Activated CD4-positive, alpha-beta memory T cell treated with anti-CD3 and anti-CD28 coated beads for 36 hours (primary cell): Measurements from ENCODE around the gene CCT2. TPM values are rescaled to one million over a fixed set of nuclear protein-coding genes. Genes with fewer than 3 reads are reported as not detected.
A peak's percentile ranks its signal among the peaks of the same experiment; 100 is the strongest.

Experiments
- CTCF ChIA-PET: fragments of 350-600 bp; sonication (Branson Sonifier 250); formaldehyde crosslinking; loops from one replicate; lab custom pipeline; 2021; ENCODE audit warnings: antibody characterized with exemption, inconsistent platforms; lab: Charles Lee
- POLR2A ChIA-PET: fragments of 350-600 bp; sonication (Branson Sonifier 250); formaldehyde crosslinking; loops from one replicate; lab custom pipeline; 2021; ENCODE audit warnings: antibody characterized with exemption; lab: Charles Lee
- DNase-seq: peaks from one replicate; pipeline ENCODE4 v3.0.0-alpha.2; 2020
- H3K27ac Mint-ChIP-seq: one replicate; pipeline ENCODE4 v1.8.0; 2021; ENCODE audit warnings: mixed read lengths
- H3K27me3 Mint-ChIP-seq: one replicate; pipeline ENCODE4 v1.8.0; 2021; ENCODE audit warnings: mixed read lengths
- H3K36me3 Mint-ChIP-seq: one replicate; pipeline ENCODE4 v1.8.0; 2021; ENCODE audit warnings: mixed read lengths
- H3K4me1 Mint-ChIP-seq: one replicate; pipeline ENCODE4 v1.8.0; 2021; ENCODE audit warnings: low read depth, mixed read lengths
- H3K4me3 Mint-ChIP-seq: one replicate; pipeline ENCODE4 v1.8.0; 2021; ENCODE audit warnings: mild to moderate bottlenecking, mixed read lengths
- H3K9me3 Mint-ChIP-seq: one replicate; pipeline ENCODE4 v1.8.0; 2021; ENCODE audit warnings: mixed read lengths
- intact Hi-C: fragments of 100-400 bp; cut with micrococcal nuclease; formaldehyde crosslinking; loops from one replicate; pipeline ENCODE4 v1.15.1; 2023
- total RNA-seq, 2 experiments: library from RNA; stranded (reverse); gene quantifications; one replicate each; pipeline ENCODE4 v1.2.3, GENCODE V29; 2021

Gene CCT2
- 100 to 1,000 TPM; 264 to 267 TPM for total RNA-seq

DNA sequence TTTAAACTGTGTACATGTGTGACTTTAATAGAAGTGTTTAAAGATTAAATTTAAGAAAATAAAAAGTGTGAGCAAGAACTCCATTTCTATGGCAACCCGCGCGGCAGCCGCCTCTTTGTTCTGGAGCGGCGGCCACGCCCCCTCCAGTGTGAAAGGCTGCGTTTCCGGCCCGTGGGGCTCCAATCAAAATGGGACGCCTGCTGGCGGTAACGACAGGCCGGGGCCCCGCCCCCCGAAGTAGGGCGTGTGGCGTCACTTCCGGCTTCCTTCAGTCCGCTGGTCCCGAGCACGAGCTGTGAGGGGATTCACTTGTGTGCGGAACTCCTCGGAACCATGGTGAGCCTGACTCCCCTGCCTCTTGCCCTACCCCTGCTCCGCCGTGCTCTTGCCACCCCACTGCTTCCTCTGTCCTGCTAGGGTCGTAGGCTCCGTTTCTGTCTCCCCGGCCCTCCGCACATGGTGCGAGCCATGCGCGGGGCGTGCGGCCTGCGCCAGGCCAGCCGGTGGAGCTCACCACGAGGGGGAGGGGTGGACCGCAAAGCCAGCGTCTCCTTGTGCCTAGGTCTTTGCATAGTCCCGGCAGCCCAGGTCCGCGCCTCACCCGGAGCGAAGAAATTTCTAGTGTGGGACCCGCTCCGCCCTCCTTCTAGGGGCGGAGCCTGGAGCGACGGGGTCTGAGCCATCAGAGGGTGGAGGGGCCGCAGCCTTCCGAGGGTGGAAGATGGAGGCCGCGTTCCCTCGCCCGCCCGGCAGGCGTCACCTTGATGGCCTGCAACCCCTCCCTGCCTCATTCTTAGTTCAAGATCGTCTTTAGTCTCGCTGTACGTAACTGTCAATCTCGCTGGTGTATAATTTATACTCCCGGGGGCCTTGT is at the start of gene CCT2:
Gene CCT2 (plus strand): TSS at position 271 of the 874 bp plus-strand sequence. CDS start 63 bp downstream, at position 334.
- peaks cover 28% of the 10 kb centered on the region for H3K36me3 Mint-ChIP-seq
- H3K27ac Mint-ChIP-seq = peak within 1 kb of the TSS; percentile 90
- peak within 1 kb of the TSS; percentile 83 for H3K4me3 Mint-ChIP-seq
- POLR2A ChIA-PET = interaction anchor here (0.6 to 0.7 kb wide), 2 partner anchors 115 to 258 kb away, joined by 3 read pairs; partner anchors contain the start of gene FRS2
- no peaks in the 10 kb centered on the region for H3K9me3 Mint-ChIP-seq
- peak; percentile 97 for DNase-seq
- H3K4me1 Mint-ChIP-seq = peaks cover 31% of the 10 kb centered on the region
- intact Hi-C loops = loop anchor here (1.0 to 10.0 kb wide), 10 partner anchors 53 to 779 kb away; partner anchors contain the start of genes CNOT2, CPSF6, FRS2 and KCNMB4
- H3K27me3 Mint-ChIP-seq = no peaks in the 10 kb centered on the region
- CTCF ChIA-PET = interaction anchor here (0.7 to 2.4 kb wide), 6 partner anchors 11 to 430 kb away, joined by 3 to 9 read pairs (median 4); partner anchors contain the start of gene FRS2

GRCh38 chr12:69540987-69541386 is 44.3 kb upstream of the CCT2 start:
- CTCF ChIA-PET = no interaction called here
- no peak overlapping the region for H3K27ac Mint-ChIP-seq
- intact Hi-C loops = no loop called here

GRCh38 chr12:69544087-69544486 is 41.2 kb upstream of the CCT2 start:
- CTCF ChIA-PET = no interaction called here
- Mint-ChIP-seq H3K4me3 (no peak overlapping the region), H3K9me3 (peaks cover 11% of the 10 kb centered on the region), H3K27ac (no peak overlapping the region), H3K36me3 (peaks cover 21% of the 10 kb centered on the region), H3K27me3 (no peaks in the 10 kb centered on the region), H3K4me1 (peaks cover 12% of the 10 kb centered on the region)
- DNase-seq = no peak
- intact Hi-C loops = no loop called here
- POLR2A ChIA-PET = no interaction called here

More at GRCh38 chr12:69540987-69541386, 44.3 kb upstream of the CCT2 start:
- no peaks in the 10 kb centered on the region for H3K27me3 Mint-ChIP-seq
- peaks cover 11% of the 10 kb centered on the region for H3K9me3 Mint-ChIP-seq
- no peak overlapping the region for H3K4me3 Mint-ChIP-seq
- peaks cover 24% of the 10 kb centered on the region for H3K36me3 Mint-ChIP-seq
- POLR2A ChIA-PET = no interaction called here
- H3K4me1 Mint-ChIP-seq = peaks cover 4% of the 10 kb centered on the region
- no peak for DNase-seq

DNA sequence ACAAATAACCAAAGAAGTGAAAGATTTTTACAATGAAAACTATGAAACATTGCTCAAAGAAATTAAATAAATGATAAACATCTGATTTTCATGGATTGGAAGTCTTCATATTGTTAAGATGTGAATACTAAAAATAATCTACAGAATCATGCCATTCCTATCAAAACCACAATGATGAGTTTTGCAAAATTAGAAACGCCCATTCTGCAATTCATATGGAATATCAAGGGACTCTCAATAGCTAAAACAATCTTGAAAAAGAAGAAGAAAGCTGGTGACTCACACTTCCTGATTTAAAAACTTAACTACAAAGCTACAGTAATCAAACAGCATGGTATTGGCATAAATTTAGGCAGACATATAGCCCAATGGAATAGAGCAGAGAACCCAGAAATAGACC is 40.2 kb upstream of the CCT2 start:
- Mint-ChIP-seq H3K27ac (no peak overlapping the region), H3K27me3 (no peaks in the 10 kb centered on the region), H3K4me1 (peaks cover 12% of the 10 kb centered on the region), H3K4me3 (no peak overlapping the region), H3K9me3 (peaks cover 11% of the 10 kb centered on the region), H3K36me3 (peaks cover 21% of the 10 kb centered on the region)
- ChIA-PET POLR2A (no interaction called here), CTCF (no interaction called here)
- DNase-seq = no peak
- intact Hi-C loops = no loop called here

GRCh38 chr12:69546693-69547438 is 38.4 kb upstream of the CCT2 start:
- CTCF ChIA-PET = interaction anchor here (0.9 kb wide), 1 partner anchor 25 kb away, joined by 3 read pairs; no protein-coding TSS in a partner anchor
- peaks cover 11% of the 10 kb centered on the region for H3K9me3 Mint-ChIP-seq
- H3K4me1 Mint-ChIP-seq = peaks cover 12% of the 10 kb centered on the region
- H3K4me3 Mint-ChIP-seq = no peak overlapping the region
- H3K27ac Mint-ChIP-seq = no peak overlapping the region
- POLR2A ChIA-PET = no interaction called here
- no peaks in the 10 kb centered on the region for H3K27me3 Mint-ChIP-seq
- peaks cover 15% of the 10 kb centered on the region for H3K36me3 Mint-ChIP-seq
- no peak for DNase-seq
- intact Hi-C loops = no loop called here

GRCh38 chr12:69548687-69549086 is 36.6 kb upstream of the CCT2 start:
- ChIA-PET POLR2A (no interaction called here), CTCF (interaction anchor here (0.7 to 2.1 kb wide), 2 partner anchors 22 to 24 kb away, joined by 3 to 4 read pairs; no protein-coding TSS in a partner anchor)
- peaks cover 12% of the 10 kb centered on the region for H3K4me1 Mint-ChIP-seq
- no peaks in the 10 kb centered on the region for H3K27me3 Mint-ChIP-seq
- H3K4me3 Mint-ChIP-seq = no peak overlapping the region
- intact Hi-C loops = no loop called here
- no peak for DNase-seq
- H3K9me3 Mint-ChIP-seq = peaks cover 6% of the 10 kb centered on the region
- H3K36me3 Mint-ChIP-seq = peaks cover 9% of the 10 kb centered on the region
- H3K27ac Mint-ChIP-seq = no peak overlapping the region

DNA sequence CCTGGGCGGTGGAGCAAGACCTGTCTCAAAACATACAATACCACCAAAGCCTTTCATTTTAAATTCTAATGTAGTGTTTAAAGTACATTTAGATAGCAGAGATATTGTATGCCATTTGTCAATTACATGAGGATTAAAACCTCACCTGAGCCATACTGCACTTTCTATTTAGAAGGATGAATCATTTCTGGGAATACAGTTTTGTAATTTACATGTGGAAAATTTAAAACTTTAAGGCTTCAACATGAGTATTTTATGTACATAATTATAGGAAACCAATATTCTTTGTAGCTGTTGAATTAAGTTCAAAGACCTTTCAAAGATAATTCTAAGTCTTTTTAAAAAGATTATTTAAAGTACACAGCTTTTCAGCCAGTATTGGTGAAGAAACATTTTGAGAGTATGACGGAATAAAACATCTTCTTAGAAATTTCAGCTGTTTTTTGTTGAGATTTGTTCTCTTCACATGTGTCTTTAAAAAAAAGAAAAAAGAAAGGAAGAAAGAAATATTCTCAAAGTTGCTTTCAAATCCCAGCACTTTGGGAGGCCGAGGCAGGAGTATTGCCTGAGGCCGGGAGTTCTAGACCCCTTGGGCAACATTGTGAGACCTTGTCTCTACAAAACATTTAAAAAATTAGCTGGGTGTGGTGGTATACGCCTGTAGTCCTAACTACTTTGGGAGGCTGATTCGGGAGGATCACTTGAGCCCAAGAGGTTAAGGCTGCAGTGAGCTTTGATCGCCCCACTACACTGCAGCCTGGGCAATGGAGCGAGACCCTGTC is 34.5 kb upstream of the CCT2 start:
- CTCF ChIA-PET = interaction anchor here (1.8 to 2.3 kb wide), 2 partner anchors 19 to 20 kb away, joined by 6 to 9 read pairs; no protein-coding TSS in a partner anchor
- intact Hi-C loops = no loop called here
- peaks cover 3% of the 10 kb centered on the region for H3K36me3 Mint-ChIP-seq

DNA sequence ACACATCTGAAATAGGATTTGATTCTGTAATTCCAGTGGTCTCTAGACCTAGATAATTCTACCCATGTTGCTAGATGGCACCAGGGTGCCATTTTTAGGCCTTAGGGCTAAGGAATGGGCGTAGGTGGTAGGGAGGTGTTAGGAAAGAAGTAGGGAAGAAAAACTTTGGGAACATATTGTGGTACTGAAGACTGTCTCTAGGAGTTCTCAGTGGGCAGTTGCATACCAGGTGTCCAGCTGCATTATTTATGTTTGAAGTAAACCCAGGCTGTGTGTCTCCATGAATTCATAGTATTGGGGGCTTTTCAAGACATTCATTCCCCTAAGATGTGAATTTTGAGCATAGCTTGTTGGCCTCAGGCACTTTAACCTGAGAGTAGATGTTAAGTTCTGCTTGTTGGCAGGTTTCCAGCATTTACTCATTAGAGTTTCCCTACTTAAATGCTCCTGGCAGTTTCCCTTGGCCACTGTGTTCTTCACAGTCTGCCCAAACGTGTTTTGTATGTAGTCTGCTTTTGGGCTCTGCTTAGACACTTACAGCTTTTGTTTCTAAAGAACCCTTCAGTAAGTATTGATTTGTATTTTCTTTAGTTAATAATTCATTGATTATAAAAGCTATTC is 31.5 kb upstream of the CCT2 start:
- no peaks in the 10 kb centered on the region for H3K27me3 Mint-ChIP-seq
- ChIA-PET POLR2A (no interaction called here), CTCF (interaction anchor here (0.7 kb wide), 1 partner anchor 17 kb away, joined by 3 read pairs; no protein-coding TSS in a partner anchor)
- H3K4me3 Mint-ChIP-seq = no peak overlapping the region
- no peak for DNase-seq
- H3K9me3 Mint-ChIP-seq = no peaks in the 10 kb centered on the region
- no peaks in the 10 kb centered on the region for H3K4me1 Mint-ChIP-seq
- intact Hi-C loops = no loop called here
- no peaks in the 10 kb centered on the region for H3K36me3 Mint-ChIP-seq
- H3K27ac Mint-ChIP-seq = no peak overlapping the region

More for the DNA sequence above, 34.5 kb upstream of the CCT2 start:
- Mint-ChIP-seq H3K9me3 (no peaks in the 10 kb centered on the region), H3K27ac (no peak overlapping the region), H3K27me3 (no peaks in the 10 kb centered on the region), H3K4me3 (no peak overlapping the region), H3K4me1 (peaks cover 9% of the 10 kb centered on the region)
- DNase-seq = no peak
- POLR2A ChIA-PET = no interaction called here

DNA sequence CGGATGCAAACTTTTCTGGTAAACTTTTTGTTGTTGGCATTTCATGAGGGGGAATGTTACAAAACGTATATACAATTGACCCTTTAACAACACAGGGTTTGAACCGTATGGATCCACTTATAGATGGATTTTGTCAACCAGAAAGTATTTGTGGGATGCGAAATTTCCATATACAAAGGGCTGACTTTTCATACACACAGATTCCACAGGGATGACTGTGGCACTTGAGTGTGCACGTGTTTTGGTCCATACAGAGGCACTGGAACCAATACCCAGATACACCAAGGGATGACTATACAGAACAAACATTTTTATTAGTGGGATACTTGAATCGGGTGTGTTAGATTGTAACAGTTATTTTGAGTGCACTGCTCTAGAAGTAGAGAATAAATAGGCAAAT is 29.8 kb upstream of the CCT2 start:
- H3K27me3 Mint-ChIP-seq = no peaks in the 10 kb centered on the region
- DNase-seq = no peak
- H3K4me3 Mint-ChIP-seq = no peak overlapping the region
- H3K36me3 Mint-ChIP-seq = no peaks in the 10 kb centered on the region
- no peak overlapping the region for H3K27ac Mint-ChIP-seq
- intact Hi-C loops = no loop called here
- POLR2A ChIA-PET = no interaction called here
- CTCF ChIA-PET = interaction anchor here (1.1 to 1.3 kb wide), 2 partner anchors 10 to 15 kb away, joined by 3 to 5 read pairs; no protein-coding TSS in a partner anchor
- H3K9me3 Mint-ChIP-seq = no peaks in the 10 kb centered on the region
- no peaks in the 10 kb centered on the region for H3K4me1 Mint-ChIP-seq

- Mint-ChIP-seq H3K4me3 (no peak overlapping the region), H3K27ac (no peak overlapping the region), H3K9me3 (no peaks in the 10 kb centered on the region), H3K36me3 (no peaks in the 10 kb centered on the region), H3K27me3 (no peaks in the 10 kb centered on the region), H3K4me1 (no peaks in the 10 kb centered on the region)
- intact Hi-C loops = no loop called here
- POLR2A ChIA-PET = no interaction called here
- DNase-seq = no peak
- CTCF ChIA-PET = interaction anchor here (1.3 to 4.2 kb wide), 2 partner anchors 9 to 14 kb away, joined by 3 to 20 read pairs; no protein-coding TSS in a partner anchor
Measured at GRCh38 chr12:69556383-69556782, 28.9 kb upstream of the CCT2 start.

- Mint-ChIP-seq H3K4me1 (peaks cover 3% of the 10 kb centered on the region), H3K36me3 (no peaks in the 10 kb centered on the region), H3K27ac (no peak overlapping the region), H3K27me3 (no peaks in the 10 kb centered on the region), H3K4me3 (no peak overlapping the region), H3K9me3 (no peaks in the 10 kb centered on the region)
- POLR2A ChIA-PET = no interaction called here
- intact Hi-C loops = no loop called here
- CTCF ChIA-PET = no interaction called here
- no peak for DNase-seq
Measured at GRCh38 chr12:69563166-69563762, 22.0 kb upstream of the CCT2 start.
